Measurements from ENCODE around the gene MACROD2.

DNA sequence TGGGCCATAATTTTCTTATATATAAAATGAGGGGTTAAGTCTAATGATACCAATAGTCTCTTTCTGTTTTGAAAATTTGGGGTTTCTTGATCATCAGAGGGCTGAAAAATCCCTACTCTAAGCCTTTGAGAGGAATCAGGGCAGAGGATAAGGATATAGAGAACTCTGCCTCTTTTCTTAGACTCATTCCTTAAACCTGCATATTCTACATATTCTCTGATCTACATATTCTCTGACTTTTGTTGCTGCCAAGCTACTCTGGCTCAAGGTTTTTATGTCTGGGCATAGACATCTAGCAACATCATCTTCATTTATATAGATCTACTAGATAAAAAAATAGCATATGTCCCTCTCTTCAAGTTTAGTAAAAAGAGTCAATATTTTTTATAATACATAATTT, 270.9 kb downstream of the MACROD2 start:
- TF ChIP-seq, protein P1, sequence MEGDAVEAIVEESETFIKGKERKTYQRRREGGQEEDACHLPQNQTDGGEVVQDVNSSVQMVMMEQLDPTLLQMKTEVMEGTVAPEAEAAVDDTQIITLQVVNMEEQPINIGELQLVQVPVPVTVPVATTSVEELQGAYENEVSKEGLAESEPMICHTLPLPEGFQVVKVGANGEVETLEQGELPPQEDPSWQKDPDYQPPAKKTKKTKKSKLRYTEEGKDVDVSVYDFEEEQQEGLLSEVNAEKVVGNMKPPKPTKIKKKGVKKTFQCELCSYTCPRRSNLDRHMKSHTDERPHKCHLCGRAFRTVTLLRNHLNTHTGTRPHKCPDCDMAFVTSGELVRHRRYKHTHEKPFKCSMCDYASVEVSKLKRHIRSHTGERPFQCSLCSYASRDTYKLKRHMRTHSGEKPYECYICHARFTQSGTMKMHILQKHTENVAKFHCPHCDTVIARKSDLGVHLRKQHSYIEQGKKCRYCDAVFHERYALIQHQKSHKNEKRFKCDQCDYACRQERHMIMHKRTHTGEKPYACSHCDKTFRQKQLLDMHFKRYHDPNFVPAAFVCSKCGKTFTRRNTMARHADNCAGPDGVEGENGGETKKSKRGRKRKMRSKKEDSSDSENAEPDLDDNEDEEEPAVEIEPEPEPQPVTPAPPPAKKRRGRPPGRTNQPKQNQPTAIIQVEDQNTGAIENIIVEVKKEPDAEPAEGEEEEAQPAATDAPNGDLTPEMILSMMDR (IDR thresholded peaks at IDR 0.05) = no peak
- no peak for TF ChIP-seq POLR2AphosphoS5 (IDR thresholded peaks at IDR 0.05)
- TF ChIP-seq POLR2A (IDR thresholded peaks at IDR 0.05) = no peak
